Stimulated activated CD8-positive, alpha-beta memory T cell treated with anti-CD3 and anti-CD28 coated beads, Interleukin-4, amount 100 ng/mL, for 1 hour (primary cell): ENCODE results near the gene LTBP2.

Experiments used
- DNase-seq, 2 donors: peaks; one replicate each; pipeline ENCODE4 v3.0.0-alpha.2; 2020; ENCODE audit warnings: low read depth in 2 of 2, low spot score in 1 of 2

Gene LTBP2

GRCh38 chr14:74611650-74612349 is at the start of gene LTBP2:
LTBP2 (minus strand) TSS chr14:74612237; CDS start chr14:74611944, 293 bp downstream.
- no peak for DNase-seq

- DNase-seq = no peak
These were observed 48.8 kb upstream of the LTBP2 start for GRCh38 chr14:74660863-74661262.

GRCh38 chr14:74660167-74660566 is 48.1 kb upstream of the LTBP2 start:
- no peak for DNase-seq

GRCh38 chr14:74658535-74659131 is 46.6 kb upstream of the LTBP2 start:
- DNase-seq = no peak

- DNase-seq = no peak
These were observed 44.9 kb upstream of the LTBP2 start for GRCh38 chr14:74656964-74657363.

- DNase-seq = no peak
These were observed 43.8 kb upstream of the LTBP2 start for GRCh38 chr14:74655599-74656395.

- no peak for DNase-seq
These were observed 42.9 kb upstream of the LTBP2 start for GRCh38 chr14:74654931-74655330.

GRCh38 chr14:74653386-74654138 is 41.5 kb upstream of the LTBP2 start:
- no peak for DNase-seq

- DNase-seq = no peak
These were observed 40.5 kb upstream of the LTBP2 start for GRCh38 chr14:74652541-74652940.

GRCh38 chr14:74650927-74651686 is 39.1 kb upstream of the LTBP2 start:
- no peak for DNase-seq

GRCh38 chr14:74649673-74650072 is 37.6 kb upstream of the LTBP2 start:
- DNase-seq = no peak

GRCh38 chr14:74649167-74649566 is 37.1 kb upstream of the LTBP2 start:
- DNase-seq = no peak

- DNase-seq = no peak
These were observed 36.6 kb upstream of the LTBP2 start for GRCh38 chr14:74648601-74649000.

GRCh38 chr14:74647678-74648461 is 35.8 kb upstream of the LTBP2 start:
- DNase-seq = no peak

GRCh38 chr14:74647061-74647677 is 35.1 kb upstream of the LTBP2 start:
- no peak for DNase-seq

- no peak for DNase-seq
These were observed 33.9 kb upstream of the LTBP2 start for GRCh38 chr14:74645756-74646470.

GRCh38 chr14:74645244-74645643 is 33.2 kb upstream of the LTBP2 start:
- no peak for DNase-seq

GRCh38 chr14:74641601-74642391 is 29.8 kb upstream of the LTBP2 start:
- DNase-seq = no peak
